ENCODE measurements around the gene CREM. TPM values are rescaled to one million over a fixed set of nuclear protein-coding genes. Genes with fewer than 3 reads are reported as not detected.
"Not testable (repeated sequence)": the region's sequence is repeated elsewhere in the genome, so short reads cannot be mapped to it uniquely, and the experiment has no call there.

The CREM gene
- total RNA-seq, 1 experiment from 2014 or later = 31.8 TPM

DNA sequence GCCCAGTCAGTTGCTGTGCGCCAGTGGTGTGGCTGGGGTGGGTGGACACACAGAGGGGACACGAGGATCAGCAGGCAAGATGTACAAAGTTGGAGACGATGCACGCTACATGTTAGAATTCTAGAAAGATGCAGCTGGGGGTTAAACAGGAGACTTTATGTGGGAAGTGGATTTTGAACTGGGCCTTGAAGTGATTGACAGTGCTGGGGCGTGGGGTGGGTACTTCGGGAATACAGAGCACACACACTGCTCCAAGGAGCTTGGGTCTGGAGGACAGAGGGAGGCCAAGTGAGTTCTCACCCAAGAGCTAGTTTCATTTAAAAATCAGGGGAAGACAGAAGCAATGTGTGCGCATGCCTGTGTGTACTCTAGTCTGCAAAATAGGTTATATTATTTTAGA is 87.1 kb downstream of the CREM start:
- Histone ChIP-seq H3K36me3 (replicated peaks; ENCODE audit: control insufficient read depth, insufficient read depth, low read length) (no peaks in the 10 kb centered on the region; the same call in 1 of the 2 replicates), H3K4me3 (ENCODE audit: insufficient read depth, low read depth, low read length) (no peak overlapping the region), H3K27me3 (ENCODE audit: control insufficient read depth, insufficient read depth, low read length) (no peaks in the 10 kb centered on the region)
- DNase-seq = no peak

DNA sequence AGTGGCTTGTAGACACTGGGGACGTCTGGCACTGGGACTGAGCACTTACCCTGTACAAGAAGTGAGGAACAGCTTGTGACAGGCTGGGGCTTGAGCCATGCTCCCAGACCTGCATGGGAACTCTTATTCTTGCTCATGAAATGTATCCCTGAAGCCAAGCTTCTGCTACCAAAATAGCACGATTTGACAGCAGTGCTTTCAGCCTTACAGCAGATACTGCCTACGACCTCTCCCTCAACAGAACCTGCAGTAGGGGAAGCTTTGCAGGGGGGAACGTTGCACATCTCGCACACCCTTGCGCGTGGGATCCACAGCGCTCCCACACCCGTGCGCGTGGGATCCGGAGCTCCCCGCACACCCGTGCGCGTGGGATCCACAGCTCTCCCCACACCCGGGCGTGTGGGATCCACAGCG is 88.0 kb downstream of the CREM start:
- H3K36me3 ChIP-seq (replicated peaks; ENCODE audit: control insufficient read depth, insufficient read depth, low read length) = no peaks in the 10 kb centered on the region
- DNase-seq = no peak
- H3K4me3 ChIP-seq (ENCODE audit: insufficient read depth, low read depth, low read length) = no peak overlapping the region
- no peaks in the 10 kb centered on the region for H3K27me3 ChIP-seq (ENCODE audit: control insufficient read depth, insufficient read depth, low read length)

- Histone ChIP-seq H3K4me3 (ENCODE audit: insufficient read depth, low read depth, low read length) (no peak overlapping the region), H3K36me3 (replicated peaks; ENCODE audit: control insufficient read depth, insufficient read depth, low read length) (no peaks in the 10 kb centered on the region), H3K27me3 (ENCODE audit: control insufficient read depth, insufficient read depth, low read length) (no peaks in the 10 kb centered on the region)
- no peak for DNase-seq
Measured at GRCh38 chr10:35215107-35215506, 88.5 kb downstream of the CREM start.

GRCh38 chr10:35216303-35216905 is 89.8 kb downstream of the CREM start:
- Histone ChIP-seq H3K36me3 (replicated peaks; ENCODE audit: control insufficient read depth, insufficient read depth, low read length) (no peaks in the 10 kb centered on the region), H3K4me3 (ENCODE audit: insufficient read depth, low read depth, low read length) (no peak overlapping the region), H3K27me3 (ENCODE audit: control insufficient read depth, insufficient read depth, low read length) (no peaks in the 10 kb centered on the region)
- no peak for DNase-seq

DNA sequence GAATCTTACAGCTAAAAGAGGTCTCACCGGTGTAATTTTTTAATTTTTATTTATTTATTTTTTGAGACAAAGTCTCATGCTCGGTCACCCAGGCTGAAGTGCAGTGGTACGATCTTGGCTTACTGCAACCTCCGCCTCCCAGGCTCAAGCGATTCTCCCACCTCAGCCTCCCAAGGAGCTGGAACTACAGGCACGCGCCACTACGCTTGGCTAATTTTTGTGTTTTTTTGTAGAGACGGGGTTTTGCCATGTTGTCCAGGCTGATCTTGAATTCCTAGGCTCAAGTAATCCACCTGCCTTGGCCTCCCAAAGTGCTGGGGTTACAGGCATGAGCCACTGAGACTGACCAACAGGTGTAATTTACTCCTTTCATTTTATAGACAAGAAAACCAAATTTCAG is 90.3 kb downstream of the CREM start:
- H3K36me3 ChIP-seq (replicated peaks; ENCODE audit: control insufficient read depth, insufficient read depth, low read length); H3K4me3 ChIP-seq (ENCODE audit: insufficient read depth, low read depth, low read length); DNase-seq: not testable (repeated sequence)

DNA sequence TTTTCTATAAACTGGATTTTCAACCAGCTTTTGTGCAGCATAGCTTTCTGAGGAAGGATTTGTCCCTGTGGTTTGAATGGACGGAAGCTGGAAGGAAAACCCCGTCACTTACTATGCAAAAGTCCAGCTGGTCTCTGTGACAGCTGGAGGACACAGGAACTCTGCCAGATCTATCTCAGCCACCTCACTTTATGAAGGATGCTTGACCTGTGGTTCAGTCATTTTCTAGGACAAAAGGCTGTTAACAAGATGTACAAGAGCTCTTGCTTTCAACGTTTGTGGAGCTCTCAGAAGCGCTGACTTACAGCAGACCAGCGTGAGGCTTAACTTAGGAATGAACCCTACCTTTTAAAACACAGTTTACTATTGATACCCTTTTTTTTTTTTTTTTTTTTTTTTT is 90.8 kb downstream of the CREM start:
- no peak for DNase-seq
- Histone ChIP-seq H3K27me3 (ENCODE audit: control insufficient read depth, insufficient read depth, low read length) (no peaks in the 10 kb centered on the region), H3K4me3 (ENCODE audit: insufficient read depth, low read depth, low read length) (no peak overlapping the region), H3K36me3 (replicated peaks; ENCODE audit: control insufficient read depth, insufficient read depth, low read length) (no peaks in the 10 kb centered on the region)

More for the DNA sequence above, 90.3 kb downstream of the CREM start:
- H3K27me3 ChIP-seq (ENCODE audit: control insufficient read depth, insufficient read depth, low read length) = not testable (repeated sequence)

- peak; percentile 54 for DNase-seq
- H3K36me3 ChIP-seq (replicated peaks; ENCODE audit: control insufficient read depth, insufficient read depth, low read length) = no peaks in the 10 kb centered on the region
Measured at GRCh38 chr10:35218339-35218955, 91.8 kb downstream of the CREM start.

DNA sequence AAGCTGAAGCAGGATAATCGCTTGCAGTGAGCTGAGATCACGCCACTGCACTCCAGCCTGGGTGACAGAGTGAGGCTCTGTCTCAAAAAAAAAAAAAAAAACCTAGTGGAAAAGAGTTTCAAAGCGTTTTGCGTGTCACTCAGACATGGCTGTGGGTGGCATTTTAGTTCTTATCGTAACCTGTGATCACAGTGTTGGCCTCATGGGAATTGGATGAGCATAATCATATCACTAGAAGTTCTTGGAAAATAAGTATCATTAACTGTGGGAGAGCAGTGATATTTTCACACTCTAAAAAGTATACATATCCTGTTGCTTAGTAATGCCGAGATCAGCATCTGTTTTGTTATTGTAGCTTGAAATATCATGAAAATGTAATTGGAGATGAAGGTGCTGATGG is 92.6 kb downstream of the CREM start:
- Histone ChIP-seq H3K27me3 (ENCODE audit: control insufficient read depth, insufficient read depth, low read length) (no peaks in the 10 kb centered on the region), H3K36me3 (replicated peaks; ENCODE audit: control insufficient read depth, insufficient read depth, low read length) (no peaks in the 10 kb centered on the region), H3K4me3 (ENCODE audit: insufficient read depth, low read depth, low read length) (no peak overlapping the region)
- DNase-seq = no peak

More at GRCh38 chr10:35218339-35218955, 91.8 kb downstream of the CREM start:
- no peak overlapping the region for H3K4me3 ChIP-seq (ENCODE audit: insufficient read depth, low read depth, low read length)
- no peaks in the 10 kb centered on the region for H3K27me3 ChIP-seq (ENCODE audit: control insufficient read depth, insufficient read depth, low read length)

DNA sequence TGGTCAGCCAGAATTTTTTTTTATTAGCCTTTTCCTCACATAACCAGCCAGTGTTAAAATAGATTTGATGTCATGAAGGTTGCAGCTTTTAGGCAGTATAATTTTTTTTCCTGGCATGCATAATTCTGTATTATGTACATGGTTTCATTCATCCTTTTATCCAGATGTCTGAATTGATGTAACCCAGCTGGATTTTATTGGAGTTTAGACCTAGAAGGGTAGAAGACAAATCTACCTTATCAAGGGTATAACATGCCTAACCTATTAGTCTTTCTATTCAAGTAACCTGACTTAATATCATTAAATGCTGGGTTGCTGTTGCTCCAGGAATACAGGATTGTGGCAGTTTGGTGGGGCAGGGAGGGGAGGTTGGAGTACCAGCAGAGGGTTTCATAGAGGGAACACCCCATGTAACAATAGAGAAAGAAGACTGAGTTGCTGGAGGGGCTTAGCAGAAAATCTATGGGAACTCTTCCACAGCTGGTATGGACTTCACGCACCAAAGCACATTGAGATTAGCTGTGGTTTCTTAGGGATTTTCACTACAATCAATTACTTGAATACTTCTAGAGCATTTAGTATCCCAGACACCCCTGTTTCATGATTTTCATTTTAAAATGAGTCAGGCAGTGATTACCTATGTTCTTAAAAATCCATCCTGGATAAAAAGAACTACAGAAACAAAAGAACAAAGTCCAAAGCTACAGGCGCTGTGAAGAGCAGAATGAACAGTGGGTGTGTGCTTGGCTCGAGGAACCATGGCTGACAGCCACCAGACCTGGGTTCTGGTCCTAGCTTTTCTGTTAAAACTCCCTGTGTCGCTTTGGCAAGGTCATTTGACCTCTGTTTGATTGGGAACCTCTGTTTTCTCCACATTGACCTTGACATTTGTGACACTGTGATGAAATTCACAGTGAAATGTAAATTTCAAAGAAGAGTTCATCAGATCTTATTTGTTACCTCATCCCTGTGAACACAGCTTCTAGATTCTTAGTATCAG is 93.5 kb downstream of the CREM start:
- H3K4me3 ChIP-seq (ENCODE audit: insufficient read depth, low read depth, low read length) = no peak overlapping the region
- H3K36me3 ChIP-seq (replicated peaks; ENCODE audit: control insufficient read depth, insufficient read depth, low read length) = no peaks in the 10 kb centered on the region
- no peaks in the 10 kb centered on the region for H3K27me3 ChIP-seq (ENCODE audit: control insufficient read depth, insufficient read depth, low read length)
- DNase-seq = no peak

GRCh38 chr10:35223016-35223415 is 96.4 kb downstream of the CREM start:
- Histone ChIP-seq H3K4me3 (ENCODE audit: insufficient read depth, low read depth, low read length) (no peak overlapping the region), H3K27me3 (ENCODE audit: control insufficient read depth, insufficient read depth, low read length) (no peaks in the 10 kb centered on the region), H3K36me3 (replicated peaks; ENCODE audit: control insufficient read depth, insufficient read depth, low read length) (no peaks in the 10 kb centered on the region)
- no peak for DNase-seq

GRCh38 chr10:35224045-35224740 is 97.5 kb downstream of the CREM start:
- DNase-seq = no peak
- no peak overlapping the region for H3K4me3 ChIP-seq (ENCODE audit: insufficient read depth, low read depth, low read length)

DNA sequence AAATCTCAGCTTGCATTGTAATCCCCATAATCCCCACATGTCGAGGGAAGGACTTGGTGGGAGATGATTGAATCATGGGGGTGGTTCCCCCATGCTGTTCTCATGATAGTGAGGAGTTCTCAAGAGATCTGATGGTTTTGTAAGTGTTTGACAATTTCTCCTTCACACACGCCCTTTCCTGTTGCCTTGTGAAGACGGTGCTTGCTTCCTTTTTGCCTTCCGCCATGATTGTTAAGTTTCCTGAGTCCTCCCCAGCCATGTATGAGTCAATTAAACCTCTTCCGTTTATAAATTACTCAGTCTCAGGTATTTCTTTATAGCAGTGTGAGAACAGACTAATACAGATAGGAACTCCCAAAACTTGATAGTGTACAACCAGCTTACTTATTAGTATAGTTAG is 98.6 kb downstream of the CREM start:
- no peak overlapping the region for H3K4me3 ChIP-seq (ENCODE audit: insufficient read depth, low read depth, low read length)
- H3K36me3 ChIP-seq (replicated peaks; ENCODE audit: control insufficient read depth, insufficient read depth, low read length) = no peaks in the 10 kb centered on the region
- H3K27me3 ChIP-seq (ENCODE audit: control insufficient read depth, insufficient read depth, low read length) = no peaks in the 10 kb centered on the region
- no peak for DNase-seq

More at GRCh38 chr10:35224045-35224740, 97.5 kb downstream of the CREM start:
- Histone ChIP-seq H3K36me3 (replicated peaks; ENCODE audit: control insufficient read depth, insufficient read depth, low read length) (no peaks in the 10 kb centered on the region), H3K27me3 (ENCODE audit: control insufficient read depth, insufficient read depth, low read length) (no peaks in the 10 kb centered on the region)

DNA sequence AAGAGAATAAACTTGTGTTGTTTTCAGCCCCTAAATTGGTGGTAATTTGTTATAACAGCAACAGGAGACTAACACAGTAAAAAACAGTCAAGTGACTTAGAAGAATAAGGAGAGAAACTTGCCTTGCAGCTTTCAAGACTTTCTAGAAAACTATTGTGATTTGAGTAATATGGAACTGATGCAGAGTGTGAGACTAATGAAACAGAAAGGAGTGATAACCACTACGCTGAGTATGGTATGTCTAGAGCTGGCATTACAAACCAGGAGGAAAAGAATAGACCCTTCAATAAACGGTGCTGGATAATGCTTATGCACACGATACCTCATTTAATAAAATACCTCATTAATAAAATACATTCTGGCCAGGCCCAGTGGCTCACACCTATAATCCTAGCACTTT is 99.9 kb downstream of the CREM start:
- Histone ChIP-seq H3K4me3 (ENCODE audit: insufficient read depth, low read depth, low read length) (no peak overlapping the region), H3K27me3 (ENCODE audit: control insufficient read depth, insufficient read depth, low read length) (no peaks in the 10 kb centered on the region), H3K36me3 (replicated peaks; ENCODE audit: control insufficient read depth, insufficient read depth, low read length) (no peaks in the 10 kb centered on the region)
- no peak for DNase-seq

DNA sequence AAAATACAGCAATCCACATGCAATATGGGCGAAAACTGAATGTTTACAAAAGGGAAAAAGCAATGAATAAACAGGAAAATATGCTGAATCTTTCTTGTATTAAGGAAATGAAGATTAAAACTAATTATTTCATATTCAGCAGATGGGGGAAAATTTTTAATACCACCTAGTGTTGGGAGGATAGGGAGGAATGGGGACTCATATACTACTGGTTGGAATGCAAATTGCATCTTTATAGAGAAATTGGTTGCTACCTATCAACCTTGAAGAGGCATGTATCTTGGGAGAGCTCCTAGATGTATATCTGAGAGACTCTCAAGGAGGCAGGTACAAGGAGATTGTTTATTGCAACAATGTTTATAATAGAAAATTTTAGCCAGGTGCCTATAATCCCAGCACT is 101.4 kb downstream of the CREM start:
- Histone ChIP-seq H3K36me3 (replicated peaks; ENCODE audit: control insufficient read depth, insufficient read depth, low read length) (no peaks in the 10 kb centered on the region), H3K27me3 (ENCODE audit: control insufficient read depth, insufficient read depth, low read length) (no peaks in the 10 kb centered on the region), H3K4me3 (ENCODE audit: insufficient read depth, low read depth, low read length) (no peak overlapping the region)
- no peak for DNase-seq
